GM10248 (cell line): ENCODE data around the gene UBALD2.

Experiments
- CTCF ChIA-PET: fragments of 300-600 bp; sonication (Branson Sonifier 250); formaldehyde crosslinking; extraction: SDS; loops from one replicate; lab custom pipeline; 2021; ENCODE audit warnings: antibody characterized with exemption; lab: Yijun Ruan, JAX
- POLR2A ChIA-PET: fragments of 350-650 bp; sonication (Branson Sonifier 250); formaldehyde crosslinking; extraction: SDS; loops from one replicate; lab custom pipeline; 2020; ENCODE audit warnings: antibody characterized with exemption; lab: Yijun Ruan, JAX
- DNase-seq: peaks from one replicate; pipeline ENCODE4 v3.0.0; 2012; ENCODE audit errors: extremely low spot score
- CTCF ChIP-seq: IDR thresholded peaks from 2 replicates; pipeline ENCODE4 v1.5.1; 2012; ENCODE audit warnings: mild to moderate bottlenecking, low read depth; ENCODE audit errors: extremely low read depth, missing control alignments, control extremely low read depth

The UBALD2 gene

GRCh38 chr17:76246080-76247066 lies 18.8 kb upstream of the UBALD2 start:
- no peak for TF ChIP-seq CTCF
- ChIA-PET CTCF (interaction anchor here (0.6 to 12.9 kb wide), 10 partner anchors 13 to 125 kb away, joined by 3 to 117 read pairs (median 4); partner anchors contain the start of gene UBALD2), POLR2A (interaction anchor here (0.5 to 2.1 kb wide), 9 partner anchors 16 to 466 kb away, joined by 3 to 24 read pairs (median 4); partner anchors contain the start of gene UBALD2)
- DNase-seq: peak; percentile 87

DNA sequence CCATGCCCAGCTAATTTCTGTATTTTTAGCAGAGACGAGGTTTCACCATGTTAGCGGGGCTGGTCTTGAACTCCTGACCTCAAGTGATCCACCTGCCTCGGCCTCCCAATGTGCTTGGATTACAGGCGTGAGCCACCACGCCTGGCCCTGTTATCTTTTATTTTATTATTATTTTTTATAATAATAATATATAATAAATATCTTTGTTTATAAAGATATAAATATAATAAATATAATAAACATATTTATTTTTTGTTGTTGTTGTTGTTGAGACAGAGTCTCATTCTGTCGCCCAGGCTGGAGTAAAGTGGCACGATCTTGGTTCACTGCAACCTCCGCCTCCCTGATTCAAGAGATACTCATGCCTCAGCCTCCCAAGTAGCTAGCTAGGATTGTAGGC lies 17.8 kb upstream of the UBALD2 start:
- POLR2A ChIA-PET: interaction anchor here (0.5 to 1.5 kb wide), 3 partner anchors 24 to 184 kb away, joined by 4 to 6 read pairs (median 5); no protein-coding TSS in a partner anchor
- CTCF ChIA-PET: interaction anchor here (1.3 to 12.9 kb wide), 6 partner anchors 9 to 126 kb away, joined by 4 to 117 read pairs (median 6); partner anchors contain the start of gene UBALD2
- no peak for DNase-seq

DNA sequence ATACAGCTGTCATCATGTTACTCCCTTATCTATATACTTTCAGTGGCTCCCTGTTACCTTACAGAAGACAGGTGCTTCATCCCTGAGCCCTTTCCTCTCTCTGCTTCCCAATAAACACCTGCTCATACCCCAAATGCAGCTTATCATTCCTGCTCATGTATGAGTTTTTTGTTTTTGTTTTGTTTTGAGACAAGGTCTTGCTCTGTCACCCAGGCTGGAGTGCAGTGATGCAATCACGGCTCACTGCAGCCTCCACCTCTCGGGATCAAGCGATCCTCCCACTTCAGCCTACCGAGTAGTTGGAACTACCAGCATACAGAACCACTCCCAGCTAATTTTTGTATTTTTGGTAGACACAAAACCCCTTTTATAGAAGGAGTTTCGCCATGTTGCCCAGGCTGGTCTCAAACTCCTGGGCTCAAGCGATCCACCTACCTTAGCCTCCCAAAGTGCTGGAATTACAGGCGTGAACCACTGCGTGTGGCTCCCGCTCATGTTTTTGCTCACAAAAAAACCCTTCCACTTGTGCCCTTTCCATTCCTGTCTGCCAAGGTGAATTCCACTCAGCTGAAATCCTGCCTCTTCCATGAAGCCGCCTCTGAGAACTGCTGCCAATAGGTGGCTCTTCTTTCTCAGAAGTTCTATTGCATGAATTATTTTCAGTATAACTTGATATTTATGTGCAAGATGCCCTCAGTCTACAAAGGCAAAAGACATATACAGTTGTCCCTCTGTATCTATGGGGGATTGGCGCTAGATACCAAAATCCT lies 16.9 kb upstream of the UBALD2 start:
- DNase-seq: no peak
- POLR2A ChIA-PET: no interaction called here
- no peak for TF ChIP-seq CTCF
- CTCF ChIA-PET: interaction anchor here (0.7 to 12.9 kb wide), 6 partner anchors 10 to 66 kb away, joined by 3 to 117 read pairs (median 6); partner anchors contain the start of gene UBALD2

More for the DNA sequence above, 17.8 kb upstream of the UBALD2 start:
- no peak for TF ChIP-seq CTCF

DNA sequence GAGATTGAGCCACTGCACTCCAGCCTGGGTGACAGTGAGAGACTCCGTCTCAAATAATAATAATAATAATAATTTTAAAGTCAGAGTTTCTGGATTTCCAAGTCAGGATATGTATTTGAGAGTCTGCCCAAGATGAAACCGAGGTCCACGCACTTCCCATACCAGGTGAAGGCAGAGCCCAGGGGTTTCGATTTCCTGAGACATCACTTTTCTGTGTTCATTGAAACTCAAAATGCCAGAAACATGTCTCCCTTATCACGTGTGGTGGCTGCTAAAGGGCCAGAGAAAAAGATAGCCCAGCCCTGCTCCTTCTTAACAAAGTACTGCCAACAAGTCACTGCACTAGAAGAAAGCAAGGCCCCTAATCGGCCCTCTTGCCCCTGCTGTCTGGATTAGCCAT lies 15.0 kb upstream of the UBALD2 start:
- ChIA-PET CTCF (interaction anchor here (1.5 to 12.9 kb wide), 2 partner anchors 9 to 236 kb away, joined by 3 to 117 read pairs; partner anchors contain the start of gene UBALD2), POLR2A (no interaction called here)
- no peak for TF ChIP-seq CTCF
- DNase-seq: no peak

- ChIA-PET POLR2A (interaction anchor here (1.0 to 1.7 kb wide), 2 partner anchors 12 to 20 kb away, joined by 3 to 6 read pairs; no protein-coding TSS in a partner anchor), CTCF (interaction anchor here (1.3 to 12.9 kb wide), 3 partner anchors 8 to 28 kb away, joined by 4 to 117 read pairs (median 5); partner anchors contain the start of gene UBALD2)
- TF ChIP-seq CTCF: no peak
- DNase-seq: no peak
Observed at GRCh38 chr17:76251478-76252039, 13.6 kb upstream of the UBALD2 start.
